Naive thymus-derived CD8-positive, alpha-beta T cell (primary cell): ENCODE data around the gene PBX2. TPM values are rescaled to one million over a fixed set of nuclear protein-coding genes. Genes with fewer than 3 reads are reported as not detected.
A peak's percentile ranks its signal among the peaks of the same experiment; 100 is the strongest.
"Not testable (repeated sequence)": the region's sequence is repeated elsewhere in the genome, so short reads cannot be mapped to it uniquely, and the experiment has no call there.

Source experiments
- ATAC-seq, 2 donors: fragments of 150-1000 bp; cut with Tn5 transposase in 1 of 2; sonication (Bioruptor Pico), chemical (Tn5 transposase) in 1 of 2; 1 replicate in 1 of 2; 2 replicates in 1 of 2; pipeline ENCODE4 v1.10.0; 2021; ENCODE audit warnings: mild to moderate bottlenecking in 2 of 2, moderate library complexity in 2 of 2
- POLR2A ChIA-PET: fragments of 350-600 bp; sonication (Branson Sonifier 250); formaldehyde crosslinking; loops from one replicate; lab custom pipeline; 2021; ENCODE audit warnings: antibody characterized with exemption; lab: Charles Lee
- DNase-seq, 10 donors: peaks; one replicate each; pipeline versions ENCODE4 v3.0.0 to v3.0.0-alpha.2; 2020 to 2022
- H3K27ac Mint-ChIP-seq, 10 donors: one replicate each; pipeline ENCODE4 v1.8.0; 2020 to 2022; ENCODE audit warnings: mild to moderate bottlenecking in 10 of 10, mixed read lengths in 10 of 10, moderate library complexity in 4 of 10, inconsistent platforms in 1 of 10
- H3K27me3 Mint-ChIP-seq, 5 donors: one replicate each; pipeline ENCODE4 v1.8.0; 2021 to 2022; ENCODE audit warnings: mixed read lengths in 5 of 5
- H3K36me3 Mint-ChIP-seq, 3 donors: one replicate each; pipeline ENCODE4 v1.8.0; 2020 to 2022; ENCODE audit warnings: mixed read lengths in 3 of 3, mild to moderate bottlenecking in 2 of 3, inconsistent platforms in 1 of 3
- H3K4me1 Mint-ChIP-seq, 4 donors: one replicate each; pipeline ENCODE4 v1.8.0; 2021 to 2022; ENCODE audit warnings: mixed read lengths in 4 of 4
- H3K4me3 Mint-ChIP-seq, 10 donors: one replicate each; pipeline ENCODE4 v1.8.0; 2020 to 2022; ENCODE audit warnings: mild to moderate bottlenecking in 10 of 10, mixed read lengths in 10 of 10, moderate library complexity in 6 of 10, inconsistent platforms in 1 of 10
- H3K9me3 Mint-ChIP-seq, 9 donors: one replicate each; pipeline ENCODE4 v1.8.0; 2020 to 2022; ENCODE audit warnings: mixed read lengths in 9 of 9, mild to moderate bottlenecking in 3 of 9, inconsistent platforms in 1 of 9, moderate library complexity in 1 of 9
- polyA plus RNA-seq, 3 donors: library from polyadenylated mRNA; unstranded; fragments of 300-500 nt; fragmentation: Illumina TruSeq; gene quantifications; one replicate each; pipeline ENCODE4 v1.2.3, GENCODE V29; 2021
- total RNA-seq, 8 experiments: library from RNA in 2 of 8; stranded (reverse) in 2 of 8; gene quantifications; one replicate each; pipeline ENCODE4 v1.2.3 and lab custom pipeline; 2021 to 2026

Gene PBX2
- total and polyA plus RNA-seq, 5 experiments from 2014 or later = 1.6 to 174 (median 2.2) TPM

GRCh38 chr6:32216285-32216684 lies 26.3 kb upstream of the PBX2 start:
- H3K4me3 Mint-ChIP-seq = no peak overlapping the region
- peaks cover 0 to 8% (median under 1%) of the 10 kb centered on the region in 4 donors for H3K4me1 Mint-ChIP-seq
- DNase-seq = no peak
- POLR2A ChIA-PET = interaction anchor here (0.7 kb wide), 1 partner anchor 1827 kb away, joined by 3 read pairs; no protein-coding TSS in a partner anchor
- H3K27ac Mint-ChIP-seq = peak overlapping the region in 1 of 10 donors; percentile 87
- no peaks in the 10 kb centered on the region for H3K36me3 Mint-ChIP-seq
- H3K27me3 Mint-ChIP-seq = peaks cover 0 to 5% (median 0%) of the 10 kb centered on the region in 5 donors
- no peak for ATAC-seq
- no peaks in the 10 kb centered on the region for H3K9me3 Mint-ChIP-seq

GRCh38 chr6:32215617-32216016 lies 25.6 kb upstream of the PBX2 start:
- Mint-ChIP-seq H3K4me1 (peaks cover 0 to 9% (median under 1%) of the 10 kb centered on the region in 4 donors), H3K36me3 (no peaks in the 10 kb centered on the region), H3K4me3 (no peak overlapping the region), H3K27ac (peak overlapping the region in 1 of 10 donors; percentile 83), H3K9me3 (no peaks in the 10 kb centered on the region), H3K27me3 (peaks cover 0 to 5% (median 0%) of the 10 kb centered on the region in 5 donors)
- POLR2A ChIA-PET = interaction anchor here (0.7 kb wide), 1 partner anchor 1826 kb away, joined by 3 read pairs; no protein-coding TSS in a partner anchor
- ATAC-seq (no peak), DNase-seq (no peak)

DNA sequence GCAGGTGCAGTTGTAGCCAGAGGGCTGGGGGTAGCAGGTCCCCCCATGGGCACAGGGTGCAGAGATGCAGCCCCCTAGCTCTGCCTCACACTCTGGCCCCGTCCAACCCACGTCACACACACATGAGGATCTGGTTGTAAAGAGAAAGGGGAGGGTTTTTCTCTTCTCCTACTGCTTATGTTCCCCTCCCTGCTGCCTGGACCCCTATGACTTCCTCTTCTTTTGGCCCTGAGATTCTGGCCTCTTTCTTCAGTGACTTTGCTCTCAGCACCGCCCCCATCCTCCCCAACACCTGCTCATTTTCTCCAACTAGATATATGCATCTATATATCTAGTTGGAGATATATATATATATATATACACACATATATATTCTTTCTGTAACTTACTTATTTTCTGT lies 24.1 kb upstream of the PBX2 start:
- Mint-ChIP-seq H3K4me3 (no peak overlapping the region), H3K9me3 (no peaks in the 10 kb centered on the region), H3K27me3 (peaks cover 0 to 5% (median 0%) of the 10 kb centered on the region in 5 donors), H3K36me3 (no peaks in the 10 kb centered on the region), H3K27ac (peak overlapping the region in 3 of 10 donors; percentile 2 to 35 (median 9)), H3K4me1 (peaks cover 0 to 11% (median under 1%) of the 10 kb centered on the region in 4 donors)
- ATAC-seq = no peak
- DNase-seq = no peak
- POLR2A ChIA-PET = interaction anchor here (0.6 kb wide), 1 partner anchor 17 kb away, joined by 7 read pairs; no protein-coding TSS in a partner anchor

- H3K4me1 Mint-ChIP-seq = peaks cover 0 to 11% (median under 1%) of the 10 kb centered on the region in 4 donors
- no peak for DNase-seq
- H3K36me3 Mint-ChIP-seq = no peaks in the 10 kb centered on the region
- H3K27me3 Mint-ChIP-seq = peaks cover 0 to 5% (median 0%) of the 10 kb centered on the region in 5 donors
- POLR2A ChIA-PET = interaction anchor here (0.5 to 0.6 kb wide), 2 partner anchors 17 to 1591 kb away, joined by 3 to 7 read pairs; no protein-coding TSS in a partner anchor
- no peak overlapping the region for H3K4me3 Mint-ChIP-seq
- no peak for ATAC-seq
- H3K9me3 Mint-ChIP-seq = no peaks in the 10 kb centered on the region
- peak overlapping the region in 2 of 10 donors; percentile 2 to 46 for H3K27ac Mint-ChIP-seq
Observed at GRCh38 chr6:32213649-32214048, 23.6 kb upstream of the PBX2 start.

DNA sequence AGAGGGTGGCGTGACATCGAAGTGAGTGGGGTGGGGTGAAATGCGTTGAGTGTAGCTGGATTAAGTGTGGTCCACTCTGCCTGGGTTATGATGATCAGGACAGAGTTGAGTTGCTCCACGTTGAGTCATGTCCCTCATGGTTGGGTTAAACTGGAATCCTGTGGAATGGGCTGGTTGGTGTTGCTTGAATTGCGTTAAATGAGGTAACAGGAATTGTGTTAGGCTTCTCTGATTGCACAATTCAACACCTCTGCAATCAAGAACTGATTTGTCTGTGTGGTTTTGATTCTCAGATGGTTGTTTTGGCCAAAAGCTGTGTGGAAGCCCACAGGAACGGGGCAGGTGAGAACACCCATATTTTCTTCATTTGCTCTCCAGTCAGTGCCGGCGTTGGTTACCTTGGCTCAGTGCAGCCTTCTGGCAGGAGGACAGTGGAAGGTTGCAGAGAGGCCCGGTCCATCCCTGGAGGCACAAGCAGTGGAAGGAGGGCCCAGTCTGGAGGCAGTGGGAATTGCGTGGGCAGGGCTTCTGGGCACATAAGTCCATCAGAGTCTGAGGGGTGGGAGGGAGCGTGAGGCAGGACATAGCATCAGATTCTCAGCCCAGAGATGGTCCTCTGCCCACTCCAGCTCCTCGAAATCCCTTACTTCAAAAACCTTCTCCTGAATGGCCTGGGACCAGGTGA lies 22.2 kb upstream of the PBX2 start:
- Mint-ChIP-seq H3K36me3 (no peaks in the 10 kb centered on the region), H3K9me3 (no peaks in the 10 kb centered on the region), H3K27me3 (no peaks in the 10 kb centered on the region), H3K4me3 (no peak overlapping the region), H3K4me1 (peaks cover 0 to 9% (median under 1%) of the 10 kb centered on the region in 4 donors), H3K27ac (peak overlapping the region in 5 of 10 donors; percentile 13 to 76 (median 22))
- no peak for ATAC-seq
- POLR2A ChIA-PET = no interaction called here
- DNase-seq = no peak

- H3K9me3 Mint-ChIP-seq = not testable (repeated sequence)
- POLR2A ChIA-PET = interaction anchor here (0.6 kb wide), 1 partner anchor 32 kb away, joined by 3 read pairs; no protein-coding TSS in a partner anchor
Observed at GRCh38 chr6:32211432-32211831, 21.4 kb upstream of the PBX2 start.

GRCh38 chr6:32210191-32210601 lies 20.2 kb upstream of the PBX2 start:
- Mint-ChIP-seq H3K4me3 (no peak overlapping the region), H3K36me3 (no peaks in the 10 kb centered on the region), H3K4me1 (peaks cover 0 to 9% (median under 1%) of the 10 kb centered on the region in 4 donors), H3K9me3 (no peaks in the 10 kb centered on the region), H3K27me3 (no peaks in the 10 kb centered on the region), H3K27ac (peak overlapping the region in 2 of 10 donors; percentile 43 to 75)
- POLR2A ChIA-PET = no interaction called here
- ATAC-seq = no peak
- DNase-seq = no peak

More at GRCh38 chr6:32211432-32211831, 21.4 kb upstream of the PBX2 start:
- not testable (repeated sequence) for H3K27ac Mint-ChIP-seq, DNase-seq, H3K4me3 Mint-ChIP-seq, ATAC-seq, H3K27me3 Mint-ChIP-seq, H3K36me3 Mint-ChIP-seq, H3K4me1 Mint-ChIP-seq

- Mint-ChIP-seq H3K36me3 (no peaks in the 10 kb centered on the region), H3K4me1 (peaks cover 0 to 5% (median 0%) of the 10 kb centered on the region in 4 donors), H3K9me3 (no peaks in the 10 kb centered on the region), H3K27me3 (peaks cover 0 to 6% (median 0%) of the 10 kb centered on the region in 5 donors), H3K27ac (peak overlapping the region in 2 of 10 donors; percentile 47 to 58), H3K4me3 (no peak overlapping the region)
- DNase-seq (no peak), ATAC-seq (no peak)
- POLR2A ChIA-PET = no interaction called here
Observed at GRCh38 chr6:32208996-32209395, 19.0 kb upstream of the PBX2 start.

- Mint-ChIP-seq H3K4me1 (no peaks in the 10 kb centered on the region), H3K4me3 (no peak overlapping the region), H3K9me3 (no peaks in the 10 kb centered on the region), H3K27me3 (peaks cover 0 to 8% (median 0%) of the 10 kb centered on the region in 5 donors), H3K36me3 (no peaks in the 10 kb centered on the region), H3K27ac (no peak overlapping the region)
- ATAC-seq = no peak
- POLR2A ChIA-PET = interaction anchor here (1.1 kb wide), 1 partner anchor 11 kb away, joined by 4 read pairs; the partner anchor contains the start of gene GPSM3
- DNase-seq = no peak
Observed at GRCh38 chr6:32204268-32204715, 14.3 kb upstream of the PBX2 start.

DNA sequence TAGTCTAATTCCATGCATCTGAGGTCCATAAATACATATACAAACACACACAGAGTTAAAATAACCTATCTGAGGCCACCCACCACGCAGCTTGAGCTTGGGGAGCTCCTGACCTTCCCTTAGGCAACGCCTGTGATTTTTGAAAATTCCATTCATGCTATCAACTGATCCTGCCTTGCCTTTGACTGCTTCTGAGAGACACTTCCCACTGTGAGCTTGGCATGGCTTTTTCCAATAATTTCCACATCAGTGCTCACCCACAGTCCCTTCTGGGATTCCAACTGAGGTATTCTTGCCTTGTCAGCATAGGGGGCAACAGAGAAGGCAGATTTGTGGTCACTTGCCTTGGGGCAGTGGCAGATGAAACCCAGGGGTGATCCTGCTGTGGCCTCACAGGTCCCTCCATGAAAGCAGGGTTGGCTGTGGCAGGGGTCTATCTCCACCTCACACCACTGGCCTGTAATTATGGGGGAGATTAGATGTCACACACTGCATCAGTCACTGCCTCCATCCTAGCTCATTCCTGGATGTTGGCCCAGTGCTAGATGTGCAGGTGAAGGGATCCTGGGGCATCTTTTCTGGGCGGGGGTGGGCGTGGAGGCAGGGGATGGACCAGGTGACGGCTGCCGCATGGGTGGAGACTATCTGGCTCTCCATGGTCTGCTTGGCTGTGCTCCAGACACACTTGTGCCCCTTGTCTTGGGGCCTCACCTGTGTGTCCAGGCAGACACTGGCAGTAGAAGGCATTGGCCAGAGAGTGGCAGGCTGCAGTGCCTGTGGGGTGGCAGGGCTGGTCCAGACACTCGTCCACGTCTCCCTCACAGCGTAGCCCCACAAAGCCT lies 13.6 kb upstream of the PBX2 start:
- Mint-ChIP-seq H3K4me1 (no peaks in the 10 kb centered on the region), H3K36me3 (no peaks in the 10 kb centered on the region), H3K4me3 (no peak overlapping the region), H3K9me3 (no peaks in the 10 kb centered on the region), H3K27ac (no peak overlapping the region), H3K27me3 (peaks cover 0 to 8% (median 0%) of the 10 kb centered on the region in 5 donors)
- ATAC-seq (no peak), DNase-seq (no peak)
- POLR2A ChIA-PET = no interaction called here

DNA sequence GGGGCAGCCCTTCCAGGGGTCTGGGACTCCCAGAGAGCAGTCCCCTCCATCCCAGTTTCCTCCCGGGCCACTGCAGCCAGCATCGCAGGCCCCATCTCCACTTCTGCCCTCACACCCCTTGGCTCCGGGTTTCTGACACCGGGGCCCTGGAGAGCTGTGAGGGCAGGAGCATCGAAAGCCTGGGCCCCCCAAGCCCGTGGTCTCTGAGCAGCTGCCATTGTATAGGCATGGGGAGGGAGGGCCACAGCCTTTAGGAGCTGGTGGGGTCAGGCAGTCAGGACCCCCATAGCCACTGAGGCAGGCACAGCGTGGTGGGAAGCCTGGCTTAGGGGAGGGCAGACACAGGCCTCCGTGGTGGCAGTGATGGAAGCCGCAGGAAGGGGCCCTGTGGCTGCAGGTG lies 12.2 kb upstream of the PBX2 start:
- H3K4me1 Mint-ChIP-seq = peaks cover 0 to 2% (median 0%) of the 10 kb centered on the region in 4 donors
- no peak overlapping the region for H3K4me3 Mint-ChIP-seq
- H3K27ac Mint-ChIP-seq = no peak overlapping the region
- DNase-seq (no peak), ATAC-seq (no peak)
- peaks cover 0 to 8% (median 0%) of the 10 kb centered on the region in 5 donors for H3K27me3 Mint-ChIP-seq
- H3K9me3 Mint-ChIP-seq = no peaks in the 10 kb centered on the region
- POLR2A ChIA-PET = no interaction called here
- H3K36me3 Mint-ChIP-seq = no peaks in the 10 kb centered on the region

- POLR2A ChIA-PET = interaction anchor here (1.1 kb wide), 1 partner anchor 8 kb away, joined by 4 read pairs; no protein-coding TSS in a partner anchor
- no peak for ATAC-seq
- H3K27me3 Mint-ChIP-seq = peaks cover 0 to 8% (median 0%) of the 10 kb centered on the region in 5 donors
Observed at GRCh38 chr6:32200711-32201475, 10.9 kb upstream of the PBX2 start.

More at GRCh38 chr6:32200711-32201475, 10.9 kb upstream of the PBX2 start:
- Mint-ChIP-seq H3K4me1 (peaks cover 7 to 13% (median 8%) of the 10 kb centered on the region in 4 donors), H3K27ac (no peak overlapping the region), H3K4me3 (no peak overlapping the region), H3K9me3 (no peaks in the 10 kb centered on the region), H3K36me3 (no peaks in the 10 kb centered on the region)
- DNase-seq = no peak
